HepG2 (cell line): ENCODE measurements around the gene POFUT1. TPM values are rescaled to one million over a fixed set of nuclear protein-coding genes. Genes with fewer than 3 reads are reported as not detected.

Experiments
- BRCA1 ChIP-seq: sonication (generic); formaldehyde crosslinking; IDR thresholded peaks from 2 replicates; pipeline ENCODE4 v1.4.0; 2020; ENCODE audit warnings: missing genetic modification reagents
- KAT7 ChIP-seq: IDR thresholded peaks from 2 replicates; pipeline ENCODE4 v1.6.1; 2018; ENCODE audit warnings: borderline replicate concordance, missing compliant biosample characterization
- KLF15 ChIP-seq: sonication (generic); formaldehyde crosslinking; IDR thresholded peaks from 2 replicates; pipeline ENCODE4 v1.8.1; 2023; ENCODE audit warnings: borderline replicate concordance, mild to moderate bottlenecking, inconsistent platforms, missing genetic modification reagents, mixed read lengths
- PRDM10 ChIP-seq: sonication (generic); formaldehyde crosslinking; IDR thresholded peaks from 2 replicates; pipeline ENCODE4 v1.4.0; 2020; ENCODE audit warnings: low read depth, missing genetic modification reagents
- PRDM15 ChIP-seq: sonication (generic); formaldehyde crosslinking; IDR thresholded peaks from 2 replicates; pipeline ENCODE4 v1.4.0; 2020; ENCODE audit warnings: missing genetic modification reagents
- RFXANK ChIP-seq: IDR thresholded peaks from 2 replicates; pipeline ENCODE4 v1.6.1; 2016
- ZMAT5 ChIP-seq: sonication (generic); formaldehyde crosslinking; IDR thresholded peaks from 2 replicates; pipeline ENCODE4 v1.5.0; 2020; ENCODE audit warnings: mild to moderate bottlenecking, low read depth, missing genetic modification reagents, borderline replicate concordance
- ZNF468 ChIP-seq: sonication (generic); formaldehyde crosslinking; IDR thresholded peaks from 2 replicates; pipeline ENCODE4 v1.8.0; 2022; ENCODE audit warnings: mild to moderate bottlenecking, moderate library complexity, missing genetic modification reagents
- ZNF674 ChIP-seq: sonication (generic); formaldehyde crosslinking; IDR thresholded peaks from 2 replicates; pipeline ENCODE4 v1.5.0; 2020; ENCODE audit warnings: low read depth, mild to moderate bottlenecking, missing genetic modification reagents
- polyA plus RNA-seq, 8 experiments: library from polyadenylated mRNA; depleted of rRNA in 3 of 8; stranded (reverse) in 7 of 8; unstranded in 1 of 8; fragments of >200 nt; fragmentation: Illumina TruSeq in 4 of 8; extraction: Trizol in 4 of 8; gene quantifications; 2 replicates each; pipeline versions ENCODE4 v1.2.1 to v1.2.3, GENCODE V29; 2011 to 2016; ENCODE audit warnings: low read depth in 4 of 8, missing spikeins in 1 of 8, mixed read lengths in 1 of 8; ENCODE audit not compliant: insufficient read depth in 1 of 8
- total RNA-seq, 5 experiments: library from RNA; depleted of rRNA; stranded (reverse); fragments of >200 nt; fragmentation: Illumina TruSeq; extraction: Trizol; gene quantifications; 2 replicates each; pipeline ENCODE4 v1.2.3, GENCODE V29; 2016; ENCODE audit warnings: low read depth in 1 of 5

Gene POFUT1
- total and polyA plus RNA-seq, 2 of the 13 experiments (the other 11 are each of a cell fraction or from before 2014, with no cell fraction given), result 35.5 to 58.3 TPM

GRCh38 chr20:32236048-32236533, 28.4 kb downstream of the POFUT1 start (continued):
- TF ChIP-seq PRDM10 (CRISPR knock-in tag), result no peak
- no peak for TF ChIP-seq PRDM15 (CRISPR knock-in tag)
- TF ChIP-seq RFXANK (CRISPR knock-in tag), result no peak
- no peak for TF ChIP-seq KLF15 (CRISPR knock-in tag)
- no peak for TF ChIP-seq ZNF674 (CRISPR knock-in tag)
- TF ChIP-seq KAT7 (CRISPR knock-in tag), result no peak
- no peak for TF ChIP-seq ZNF468 (CRISPR knock-in tag)
- no peak for TF ChIP-seq BRCA1 (CRISPR knock-in tag)
- no peak for TF ChIP-seq ZMAT5
